HG03442 (cell line): ENCODE measurements around the gene VMAC.
"Not testable (repeated sequence)": the region's sequence is repeated elsewhere in the genome, so short reads cannot be mapped to it uniquely, and the experiment has no call there.

Experiments used
- ATAC-seq: cut with Tn5 transposase; IDR thresholded peaks from one replicate; pipeline ENCODE4 v1.9.1; 2021; ENCODE audit warnings: mild to moderate bottlenecking, moderate library complexity; ENCODE audit not compliant: unreplicated experiment

VMAC gene

GRCh38 chr19:5883157-5883873 lies 21.4 kb upstream of the VMAC start:
- ATAC-seq = not testable (repeated sequence)

GRCh38 chr19:5884065-5884811 lies 20.4 kb upstream of the VMAC start:
- ATAC-seq = not testable (repeated sequence)

- ATAC-seq = no peak
Observed at GRCh38 chr19:5889288-5889971, 15.2 kb upstream of the VMAC start.

GRCh38 chr19:5890099-5890498 lies 14.6 kb upstream of the VMAC start:
- no peak for ATAC-seq

- ATAC-seq = no peak
Observed at GRCh38 chr19:5891572-5891937, 13.1 kb upstream of the VMAC start.

GRCh38 chr19:5891938-5892771 lies 12.5 kb upstream of the VMAC start:
- no peak for ATAC-seq

GRCh38 chr19:5892772-5893275 lies 11.8 kb upstream of the VMAC start:
- ATAC-seq = no peak

- ATAC-seq = no peak
Observed at GRCh38 chr19:5893296-5893903, 11.3 kb upstream of the VMAC start.

- no peak for ATAC-seq
Observed at GRCh38 chr19:5893907-5894703, 10.6 kb upstream of the VMAC start.

GRCh38 chr19:5894704-5895349 lies 9.8 kb upstream of the VMAC start:
- no peak for ATAC-seq

- no peak for ATAC-seq
Observed at GRCh38 chr19:5895409-5895808, 9.3 kb upstream of the VMAC start.

- ATAC-seq = no peak
Observed at GRCh38 chr19:5895890-5896289, 8.8 kb upstream of the VMAC start.

- ATAC-seq = no peak
Observed at GRCh38 chr19:5896365-5897076, 8.2 kb upstream of the VMAC start.

GRCh38 chr19:5897189-5897969 lies 7.3 kb upstream of the VMAC start:
- ATAC-seq = no peak

GRCh38 chr19:5899728-5900526 lies 4.7 kb upstream of the VMAC start:
- no peak for ATAC-seq

GRCh38 chr19:5900976-5901375 lies 3.7 kb upstream of the VMAC start:
- ATAC-seq = no peak

- ATAC-seq = no peak
Observed at GRCh38 chr19:5903056-5903623, 1.5 kb upstream of the VMAC start.
